ENCODE results near the gene EPX. TPM values are rescaled to one million over a fixed set of nuclear protein-coding genes. Genes with fewer than 3 reads are reported as not detected.

The EPX gene
- total and polyA plus RNA-seq, 2 of the 4 experiments (the other 2 are of a cell fraction) = not detected

GRCh38 chr17:58249270-58250133, 57.0 kb downstream of the EPX start (continued):
- TF ChIP-seq FOS (IDR thresholded peaks at IDR 0.05; ENCODE audit: low read depth, low read length) (no peak), RCOR1 (IDR thresholded peaks at IDR 0.05; ENCODE audit: insufficient replicate concordance, low read length) (no peak)

- no TSS peak for BruUV-seq (replicated peaks)
- no peak overlapping the region for H3K4ac ChIP-seq (ENCODE audit: low read depth, low read length)
- no peak overlapping the region for H3K14ac ChIP-seq (replicated peaks; ENCODE audit: low read depth, low read length)
- no peak overlapping the region for H2BK20ac ChIP-seq (ENCODE audit: low read depth, low read length)
- H3K27ac ChIP-seq (ENCODE audit: insufficient read depth, low read length) = no peak overlapping the region
- dilution Hi-C loops (cut with HindIII; ENCODE audit: low sequenced_read_pairs, unreplicated experiment) (no loop called here), intact Hi-C loops (cut with micrococcal nuclease) (no loop called here), in situ Hi-C loops (cut with MboI; ENCODE audit: low sequenced_read_pairs) (no loop called here)
- H2BK5ac ChIP-seq (ENCODE audit: low read depth, low read length, poor library complexity, severe bottlenecking) = no peak overlapping the region
- no peak overlapping the region for H4K91ac ChIP-seq (ENCODE audit: insufficient read depth, low read depth, low read length)
- no peak overlapping the region for H3K18ac ChIP-seq (ENCODE audit: low read depth, low read length)
- H2AFZ ChIP-seq (replicated peaks; ENCODE audit: low read length, poor library complexity) = no peak overlapping the region
- H3K9me3 ChIP-seq (ENCODE audit: control insufficient read depth, insufficient read depth, low read length) = no peaks in the 10 kb centered on the region
- H3K4me1 ChIP-seq (ENCODE audit: control insufficient read depth, insufficient read depth, low read length) = no peaks in the 10 kb centered on the region
- DNase-seq (no peak), ATAC-seq (ENCODE audit: low read depth) (no peak)
- WGBS, 2 experiments (ENCODE audit: extremely low coverage in 2 of 2, insufficient read length in 1 of 2) = no CpG with 5 or more reads among the region's 12 CpGs
- ChIA-PET POLR2A (ENCODE audit: unreplicated experiment) (no interaction called here), CTCF (interaction anchor here (0.5 to 1.8 kb wide), 10 partner anchors 8 to 167 kb away, joined by 3 to 6 read pairs (median 3); partner anchors contain the start of genes LPO and RNF43)
- H3K9me1 ChIP-seq (ENCODE audit: insufficient read depth, low read length) = no peaks in the 10 kb centered on the region
- peaks cover 53% of the 10 kb centered on the region for H3K27me3 ChIP-seq (ENCODE audit: control insufficient read depth, insufficient read depth, low read length)
- no peak overlapping the region for H4K8ac ChIP-seq (ENCODE audit: low read depth in 2 of 2, low read length in 2 of 2)
- no peaks in the 10 kb centered on the region for H3K36me3 ChIP-seq (ENCODE audit: control insufficient read depth, insufficient read depth, low read length)
- H3K9ac ChIP-seq (ENCODE audit: low read depth, low read length) = no peak overlapping the region
- TF ChIP-seq RAD21 (IDR thresholded peaks at IDR 0.05; ENCODE audit: low read length) (no peak), CHD1 (IDR thresholded peaks at IDR 0.05; ENCODE audit: low read depth, low read length) (no peak)
- no peak overlapping the region for H4K5ac ChIP-seq (ENCODE audit: low read depth, low read length)
- no peaks in the 10 kb centered on the region for H4K20me1 ChIP-seq (ENCODE audit: insufficient read depth, low read length)
- H2BK120ac ChIP-seq (ENCODE audit: low read depth, low read length) = no peak overlapping the region
- H2AK9ac ChIP-seq (replicated peaks; ENCODE audit: low read depth, low read length, poor library complexity) = peak overlapping the region; percentile 31
- no peak overlapping the region for H3K4me3 ChIP-seq (ENCODE audit: insufficient read depth, low read depth, low read length)
- H3K4me2 ChIP-seq (ENCODE audit: low read depth, low read length) = no peak overlapping the region
- H2AK5ac ChIP-seq (ENCODE audit: low read depth, low read length) = no peak overlapping the region
- no peaks in the 10 kb centered on the region for H3K79me1 ChIP-seq (ENCODE audit: low read depth in 1 of 2, low read length in 2 of 2)
- no peak overlapping the region for H2BK15ac ChIP-seq (ENCODE audit: low read depth, low read length)
- no peak overlapping the region for H3K23ac ChIP-seq (ENCODE audit: low read depth, low read length)
- no peak overlapping the region for H3K56ac ChIP-seq (ENCODE audit: extremely low read depth, insufficient read depth, low read length)
These were observed 58.0 kb downstream of the EPX start for GRCh38 chr17:58250344-58251011.
